HEK293 (cell line): ENCODE results near the gene ABCA1.

ENCODE experiments used
- CTCF ChIA-PET: fragments of 350-600 bp; formaldehyde crosslinking; extraction: SDS; loops from one replicate; lab custom pipeline; 2021; ENCODE audit warnings: antibody characterized with exemption; lab: Yijun Ruan, JAX
- POLR2A ChIA-PET: fragments of 300-600 bp; formaldehyde crosslinking; extraction: SDS; loops from one replicate; lab custom pipeline; 2020; ENCODE audit warnings: antibody characterized with exemption, inconsistent platforms; lab: Yijun Ruan, JAX
- H3K27ac ChIP-seq: fragments of 200-500 bp; sonication (Bioruptor generic); 2 replicates; pipeline ENCODE4 v1.5.1; 2014; ENCODE audit warnings: low read depth, low read length, control low read depth, inconsistent platforms; ENCODE audit errors: extremely low read depth
- H3K36me3 ChIP-seq, 2 experiments: fragments of 200-500 bp in 1 of 2; sonication (Bioruptor generic) in 1 of 2; 1 replicate in 1 of 2; 2 replicates in 1 of 2; pipeline ENCODE4 v1.5.1; 2014 to 2017; ENCODE audit warnings: inconsistent platforms in 2 of 2, low read length in 2 of 2; ENCODE audit not compliant: control insufficient read depth in 2 of 2, insufficient read depth in 1 of 2
- H3K4me1 ChIP-seq: fragments of 200-500 bp; sonication (Bioruptor generic); 2 replicates; pipeline ENCODE4 v1.5.1; 2014; ENCODE audit warnings: mild to moderate bottlenecking, low read length, inconsistent platforms; ENCODE audit not compliant: control insufficient read depth, insufficient read depth
- H3K4me3 ChIP-seq: 2 replicates; pipeline ENCODE4 v1.5.1; 2011; ENCODE audit warnings: low read depth, mild to moderate bottlenecking, control low read depth, low read length, moderate library complexity
- H3K9me3 ChIP-seq: fragments of 200-500 bp; sonication (Bioruptor generic); 2 replicates; pipeline ENCODE4 v1.5.1; 2014; ENCODE audit warnings: low read depth, low read length, inconsistent platforms; ENCODE audit not compliant: control insufficient read depth, insufficient read depth
- BCL11B ChIP-seq: fragments of 450-650 bp; formaldehyde crosslinking; IDR thresholded peaks from 2 replicates; pipeline ENCODE4 v1.5.1; 2016; ENCODE audit warnings: low read depth, missing biosample characterization, missing genetic modification characterization
- KLF10 ChIP-seq: fragments of 450-650 bp; IDR thresholded peaks from 2 replicates; pipeline ENCODE4 v1.5.1; 2018; ENCODE audit warnings: missing biosample characterization, mild to moderate bottlenecking, missing genetic modification characterization
- OSR2 ChIP-seq: fragments of 450-650 bp; formaldehyde crosslinking; IDR thresholded peaks from 2 replicates; pipeline ENCODE4 v1.5.1; 2016; ENCODE audit warnings: missing biosample characterization, missing genetic modification characterization
- RBAK ChIP-seq: fragments of 450-650 bp; formaldehyde crosslinking; IDR thresholded peaks from 2 replicates; pipeline ENCODE4 v1.5.1; 2016; ENCODE audit warnings: missing biosample characterization, missing genetic modification characterization
- SETDB1 ChIP-seq: IDR thresholded peaks from one replicate; pipeline ENCODE4 v1.6.1; 2017; ENCODE audit warnings: mild to moderate bottlenecking, low read length, moderate library complexity, mixed read lengths; ENCODE audit not compliant: insufficient read length
- SP3 ChIP-seq: fragments of 450-650 bp; formaldehyde crosslinking; IDR thresholded peaks from 2 replicates; pipeline ENCODE4 v1.5.1; 2016; ENCODE audit warnings: missing biosample characterization, missing genetic modification characterization
- ZFP3 ChIP-seq: fragments of 450-650 bp; formaldehyde crosslinking; IDR thresholded peaks from 2 replicates; pipeline ENCODE4 v1.5.1; 2016; ENCODE audit warnings: low read depth, missing biosample characterization, missing genetic modification characterization
- ZFP41 ChIP-seq: fragments of 450-650 bp; formaldehyde crosslinking; IDR thresholded peaks from 2 replicates; pipeline ENCODE4 v1.5.1; 2016; ENCODE audit warnings: missing biosample characterization, missing genetic modification characterization, borderline replicate concordance
- ZNF112 ChIP-seq: fragments of 450-650 bp; formaldehyde crosslinking; IDR thresholded peaks from 2 replicates; pipeline ENCODE4 v1.5.0; 2017; ENCODE audit warnings: missing biosample characterization, missing genetic modification characterization
- ZNF133 ChIP-seq: fragments of 450-650 bp; formaldehyde crosslinking; IDR thresholded peaks from 2 replicates; pipeline ENCODE4 v1.5.1; 2016; ENCODE audit warnings: missing biosample characterization, missing genetic modification characterization
- ZNF140 ChIP-seq: fragments of 450-650 bp; formaldehyde crosslinking; IDR thresholded peaks from 2 replicates; pipeline ENCODE4 v1.5.1; 2016; ENCODE audit warnings: missing biosample characterization, missing genetic modification characterization
- ZNF24 ChIP-seq: fragments of 450-650 bp; formaldehyde crosslinking; IDR thresholded peaks from 2 replicates; pipeline ENCODE4 v1.5.1; 2016; ENCODE audit warnings: missing biosample characterization, missing genetic modification characterization
- ZNF311 ChIP-seq: fragments of 450-650 bp; formaldehyde crosslinking; IDR thresholded peaks from 2 replicates; pipeline ENCODE4 v1.5.1; 2017; ENCODE audit warnings: missing biosample characterization, missing genetic modification characterization, borderline replicate concordance
- ZNF624 ChIP-seq: fragments of 450-650 bp; formaldehyde crosslinking; IDR thresholded peaks from 2 replicates; pipeline ENCODE4 v1.5.1; 2017; ENCODE audit warnings: missing biosample characterization, missing genetic modification characterization
- ZNF664 ChIP-seq: fragments of 450-650 bp; formaldehyde crosslinking; IDR thresholded peaks from 2 replicates; pipeline ENCODE4 v1.5.1; 2016; ENCODE audit warnings: missing biosample characterization, missing genetic modification characterization
- ZNF677 ChIP-seq: fragments of 450-650 bp; IDR thresholded peaks from 2 replicates; pipeline ENCODE4 v1.5.0; 2018; ENCODE audit warnings: missing biosample characterization, mild to moderate bottlenecking, missing genetic modification characterization, moderate library complexity
- ZNF830 ChIP-seq: fragments of 450-650 bp; IDR thresholded peaks from 2 replicates; pipeline ENCODE4 v1.5.0; 2018; ENCODE audit warnings: missing biosample characterization, missing genetic modification characterization, low read depth, mild to moderate bottlenecking, moderate library complexity
- ZNF843 ChIP-seq: fragments of 450-650 bp; formaldehyde crosslinking; IDR thresholded peaks from 2 replicates; pipeline ENCODE4 v1.5.1; 2016; ENCODE audit warnings: missing biosample characterization, missing genetic modification characterization
- TF ChIP-seq, protein P1 (sequence below): fragments of 450-650 bp; formaldehyde crosslinking; IDR thresholded peaks from 2 replicates; pipeline ENCODE4 v1.5.1; 2016; ENCODE audit warnings: missing biosample characterization, missing genetic modification characterization
- TF ChIP-seq, protein P2 (sequence below): fragments of 450-650 bp; formaldehyde crosslinking; IDR thresholded peaks from 2 replicates; pipeline ENCODE4 v1.5.1; 2016; ENCODE audit warnings: missing biosample characterization, missing genetic modification characterization
- TF ChIP-seq, protein P3 (sequence below): fragments of 450-650 bp; formaldehyde crosslinking; IDR thresholded peaks from 2 replicates; pipeline ENCODE4 v1.5.1; 2017; ENCODE audit warnings: missing biosample characterization, missing genetic modification characterization
- TF ChIP-seq, protein P4 (sequence below): fragments of 450-650 bp; formaldehyde crosslinking; IDR thresholded peaks from 2 replicates; pipeline ENCODE4 v1.5.1; 2016; ENCODE audit warnings: missing biosample characterization, missing genetic modification characterization
- TF ChIP-seq, protein P5 (sequence below): IDR thresholded peaks from 2 replicates; pipeline ENCODE4 v1.6.1; 2011; ENCODE audit warnings: mild to moderate bottlenecking, low read depth, low read length, borderline replicate concordance
- TF ChIP-seq, protein P6 (sequence below): fragments of 450-650 bp; formaldehyde crosslinking; IDR thresholded peaks from 2 replicates; pipeline ENCODE4; 2016; ENCODE audit warnings: missing biosample characterization, missing genetic modification characterization

Gene ABCA1

DNA sequence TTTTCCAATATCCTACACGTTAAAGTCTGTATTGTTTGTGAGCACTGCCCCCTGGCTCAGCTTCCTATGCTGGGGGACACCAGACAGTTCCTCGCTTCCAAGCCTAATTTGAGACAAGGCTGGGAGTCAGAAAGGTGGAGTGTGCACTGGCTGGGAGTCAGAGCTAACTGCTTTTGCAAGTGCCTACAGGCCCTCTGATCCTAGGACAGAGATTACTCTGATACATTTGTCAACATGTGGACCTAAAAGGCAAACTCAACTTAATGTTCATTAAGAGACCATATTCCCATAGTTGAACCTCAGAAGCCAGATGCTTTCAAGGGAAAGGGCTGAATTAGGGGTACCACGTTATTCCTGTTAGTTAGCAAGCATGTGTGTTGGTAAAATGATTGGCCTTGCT is 83.2 kb downstream of the ABCA1 start:
- Histone ChIP-seq H3K36me3 (no peaks in the 10 kb centered on the region), H3K4me1 (no peaks in the 10 kb centered on the region), H3K4me3 (no peak overlapping the region), H3K27ac (no peak overlapping the region), H3K9me3 (no peaks in the 10 kb centered on the region)
- POLR2A ChIA-PET, result no interaction called here
- CTCF ChIA-PET, result no interaction called here
- TF ChIP-seq, protein P1, sequence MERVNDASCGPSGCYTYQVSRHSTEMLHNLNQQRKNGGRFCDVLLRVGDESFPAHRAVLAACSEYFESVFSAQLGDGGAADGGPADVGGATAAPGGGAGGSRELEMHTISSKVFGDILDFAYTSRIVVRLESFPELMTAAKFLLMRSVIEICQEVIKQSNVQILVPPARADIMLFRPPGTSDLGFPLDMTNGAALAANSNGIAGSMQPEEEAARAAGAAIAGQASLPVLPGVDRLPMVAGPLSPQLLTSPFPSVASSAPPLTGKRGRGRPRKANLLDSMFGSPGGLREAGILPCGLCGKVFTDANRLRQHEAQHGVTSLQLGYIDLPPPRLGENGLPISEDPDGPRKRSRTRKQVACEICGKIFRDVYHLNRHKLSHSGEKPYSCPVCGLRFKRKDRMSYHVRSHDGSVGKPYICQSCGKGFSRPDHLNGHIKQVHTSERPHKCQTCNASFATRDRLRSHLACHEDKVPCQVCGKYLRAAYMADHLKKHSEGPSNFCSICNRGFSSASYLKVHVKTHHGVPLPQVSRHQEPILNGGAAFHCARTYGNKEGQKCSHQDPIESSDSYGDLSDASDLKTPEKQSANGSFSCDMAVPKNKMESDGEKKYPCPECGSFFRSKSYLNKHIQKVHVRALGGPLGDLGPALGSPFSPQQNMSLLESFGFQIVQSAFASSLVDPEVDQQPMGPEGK (tag by site-specific recombination), result no peak
- TF ChIP-seq ZNF133 (tag by site-specific recombination), result no peak
- TF ChIP-seq, protein P2, sequence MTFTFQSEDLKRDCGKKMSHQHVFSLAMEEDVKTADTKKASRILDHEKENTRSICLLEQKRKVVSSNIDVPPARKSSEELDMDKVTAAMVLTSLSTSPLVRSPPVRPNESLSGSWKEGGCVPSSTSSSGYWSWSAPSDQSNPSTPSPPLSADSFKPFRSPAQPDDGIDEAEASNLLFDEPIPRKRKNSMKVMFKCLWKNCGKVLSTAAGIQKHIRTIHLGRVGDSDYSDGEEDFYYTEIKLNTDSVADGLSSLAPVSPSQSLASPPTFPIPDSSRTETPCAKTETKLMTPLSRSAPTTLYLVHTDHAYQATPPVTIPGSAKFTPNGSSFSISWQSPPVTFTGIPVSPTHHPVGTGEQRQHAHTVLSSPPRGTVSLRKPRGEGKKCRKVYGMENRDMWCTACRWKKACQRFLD (tag by site-specific recombination), result no peak
- TF ChIP-seq SP3, result no peak
- TF ChIP-seq, protein P3, sequence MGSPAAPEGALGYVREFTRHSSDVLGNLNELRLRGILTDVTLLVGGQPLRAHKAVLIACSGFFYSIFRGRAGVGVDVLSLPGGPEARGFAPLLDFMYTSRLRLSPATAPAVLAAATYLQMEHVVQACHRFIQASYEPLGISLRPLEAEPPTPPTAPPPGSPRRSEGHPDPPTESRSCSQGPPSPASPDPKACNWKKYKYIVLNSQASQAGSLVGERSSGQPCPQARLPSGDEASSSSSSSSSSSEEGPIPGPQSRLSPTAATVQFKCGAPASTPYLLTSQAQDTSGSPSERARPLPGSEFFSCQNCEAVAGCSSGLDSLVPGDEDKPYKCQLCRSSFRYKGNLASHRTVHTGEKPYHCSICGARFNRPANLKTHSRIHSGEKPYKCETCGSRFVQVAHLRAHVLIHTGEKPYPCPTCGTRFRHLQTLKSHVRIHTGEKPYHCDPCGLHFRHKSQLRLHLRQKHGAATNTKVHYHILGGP (tag by site-specific recombination), result no peak
- TF ChIP-seq BCL11B (tag by site-specific recombination), result no peak
- TF ChIP-seq SETDB1, result no peak
- no peak for TF ChIP-seq OSR2 (tag by site-specific recombination)
- no peak for TF ChIP-seq ZNF24 (tag by site-specific recombination)
- TF ChIP-seq ZNF664, result no peak
- TF ChIP-seq, protein P4, sequence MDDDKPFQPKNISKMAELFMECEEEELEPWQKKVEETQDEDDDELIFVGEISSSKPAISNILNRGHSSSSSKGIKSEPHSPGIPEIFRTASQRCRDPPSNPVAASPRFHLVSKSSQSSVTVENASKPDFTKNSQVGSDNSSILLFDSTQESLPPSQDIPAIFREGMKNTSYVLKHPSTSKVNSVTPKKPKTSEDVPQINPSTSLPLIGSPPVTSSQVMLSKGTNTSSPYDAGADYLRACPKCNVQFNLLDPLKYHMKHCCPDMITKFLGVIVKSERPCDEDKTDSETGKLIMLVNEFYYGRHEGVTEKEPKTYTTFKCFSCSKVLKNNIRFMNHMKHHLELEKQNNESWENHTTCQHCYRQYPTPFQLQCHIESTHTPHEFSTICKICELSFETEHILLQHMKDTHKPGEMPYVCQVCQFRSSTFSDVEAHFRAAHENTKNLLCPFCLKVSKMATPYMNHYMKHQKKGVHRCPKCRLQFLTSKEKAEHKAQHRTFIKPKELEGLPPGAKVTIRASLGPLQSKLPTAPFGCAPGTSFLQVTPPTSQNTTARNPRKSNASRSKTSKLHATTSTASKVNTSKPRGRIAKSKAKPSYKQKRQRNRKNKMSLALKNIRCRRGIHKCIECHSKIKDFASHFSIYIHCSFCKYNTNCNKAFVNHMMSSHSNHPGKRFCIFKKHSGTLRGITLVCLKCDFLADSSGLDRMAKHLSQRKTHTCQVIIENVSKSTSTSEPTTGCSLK (tag by site-specific recombination), result no peak
- no peak for TF ChIP-seq ZNF624 (tag by site-specific recombination)
- no peak for TF ChIP-seq ZNF140 (tag by site-specific recombination)
- TF ChIP-seq RBAK (tag by site-specific recombination), result no peak
- no peak for TF ChIP-seq ZNF830 (tag by site-specific recombination)
- no peak for TF ChIP-seq ZNF843 (tag by site-specific recombination)
- no peak for TF ChIP-seq ZFP41
- no peak for TF ChIP-seq KLF10 (tag by site-specific recombination)
- no peak for TF ChIP-seq ZNF677 (tag by site-specific recombination)

DNA sequence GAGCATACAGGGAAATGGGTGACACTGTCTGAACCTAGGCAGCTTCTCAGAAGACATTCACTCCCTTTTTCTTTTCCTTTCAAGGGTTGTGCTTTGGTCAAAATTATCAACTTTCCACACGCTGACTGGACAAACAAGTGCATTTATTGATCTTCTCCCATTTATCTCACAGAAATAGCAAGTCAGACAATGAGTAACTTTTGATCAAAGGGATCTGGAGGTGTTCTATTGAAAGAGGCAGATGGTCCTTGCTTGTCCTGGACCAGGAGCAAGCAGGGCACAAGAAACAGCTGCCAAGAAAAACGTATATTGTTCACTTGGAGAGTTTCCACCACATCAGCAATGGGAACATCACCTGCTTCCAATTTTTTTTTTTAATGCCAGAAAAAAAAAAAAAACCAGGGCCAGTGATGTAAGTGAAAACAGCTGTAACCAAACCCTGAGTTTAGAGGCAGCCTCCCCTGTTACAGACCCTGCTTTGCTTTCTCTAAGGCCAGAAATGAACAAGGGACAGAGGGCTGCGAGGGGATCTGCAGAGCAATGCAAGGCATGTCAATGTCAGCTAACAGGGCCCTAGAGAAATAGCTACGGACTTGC is 84.2 kb downstream of the ABCA1 start:
- no peaks in the 10 kb centered on the region for H3K36me3 ChIP-seq
- POLR2A ChIA-PET, result no interaction called here
- no peaks in the 10 kb centered on the region for H3K9me3 ChIP-seq
- no peak overlapping the region for H3K27ac ChIP-seq
- CTCF ChIA-PET, result interaction anchor here (1.1 kb wide), 1 partner anchor 20 kb away, joined by 3 read pairs; no protein-coding TSS in a partner anchor
- no peak overlapping the region for H3K4me3 ChIP-seq
- no peaks in the 10 kb centered on the region for H3K4me1 ChIP-seq
- no peak for TF ChIP-seq ZNF112 (tag by site-specific recombination)
- TF ChIP-seq, protein P5, sequence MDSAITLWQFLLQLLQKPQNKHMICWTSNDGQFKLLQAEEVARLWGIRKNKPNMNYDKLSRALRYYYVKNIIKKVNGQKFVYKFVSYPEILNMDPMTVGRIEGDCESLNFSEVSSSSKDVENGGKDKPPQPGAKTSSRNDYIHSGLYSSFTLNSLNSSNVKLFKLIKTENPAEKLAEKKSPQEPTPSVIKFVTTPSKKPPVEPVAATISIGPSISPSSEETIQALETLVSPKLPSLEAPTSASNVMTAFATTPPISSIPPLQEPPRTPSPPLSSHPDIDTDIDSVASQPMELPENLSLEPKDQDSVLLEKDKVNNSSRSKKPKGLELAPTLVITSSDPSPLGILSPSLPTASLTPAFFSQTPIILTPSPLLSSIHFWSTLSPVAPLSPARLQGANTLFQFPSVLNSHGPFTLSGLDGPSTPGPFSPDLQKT, result no peak
- no peak for TF ChIP-seq ZNF311 (tag by site-specific recombination)
- no peak for TF ChIP-seq ZFP3
- TF ChIP-seq, protein P3 (tag by site-specific recombination), result no peak
- TF ChIP-seq, protein P6, sequence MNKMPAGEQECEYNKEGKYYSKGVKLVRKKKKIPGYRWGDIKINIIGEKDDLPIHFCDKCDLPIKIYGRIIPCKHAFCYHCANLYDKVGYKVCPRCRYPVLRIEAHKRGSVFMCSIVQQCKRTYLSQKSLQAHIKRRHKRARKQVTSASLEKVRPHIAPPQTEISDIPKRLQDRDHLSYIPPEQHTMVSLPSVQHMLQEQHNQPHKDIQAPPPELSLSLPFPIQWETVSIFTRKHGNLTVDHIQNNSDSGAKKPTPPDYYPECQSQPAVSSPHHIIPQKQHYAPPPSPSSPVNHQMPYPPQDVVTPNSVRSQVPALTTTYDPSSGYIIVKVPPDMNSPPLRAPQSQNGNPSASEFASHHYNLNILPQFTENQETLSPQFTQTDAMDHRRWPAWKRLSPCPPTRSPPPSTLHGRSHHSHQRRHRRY, result no peak
